ENCODE results near the gene EYS. TPM values are rescaled to one million over a fixed set of nuclear protein-coding genes. Genes with fewer than 3 reads are reported as not detected.

Gene EYS
- under 0.01 TPM in 1 of 2 replicates, not detected in the other for total RNA-seq

DNA sequence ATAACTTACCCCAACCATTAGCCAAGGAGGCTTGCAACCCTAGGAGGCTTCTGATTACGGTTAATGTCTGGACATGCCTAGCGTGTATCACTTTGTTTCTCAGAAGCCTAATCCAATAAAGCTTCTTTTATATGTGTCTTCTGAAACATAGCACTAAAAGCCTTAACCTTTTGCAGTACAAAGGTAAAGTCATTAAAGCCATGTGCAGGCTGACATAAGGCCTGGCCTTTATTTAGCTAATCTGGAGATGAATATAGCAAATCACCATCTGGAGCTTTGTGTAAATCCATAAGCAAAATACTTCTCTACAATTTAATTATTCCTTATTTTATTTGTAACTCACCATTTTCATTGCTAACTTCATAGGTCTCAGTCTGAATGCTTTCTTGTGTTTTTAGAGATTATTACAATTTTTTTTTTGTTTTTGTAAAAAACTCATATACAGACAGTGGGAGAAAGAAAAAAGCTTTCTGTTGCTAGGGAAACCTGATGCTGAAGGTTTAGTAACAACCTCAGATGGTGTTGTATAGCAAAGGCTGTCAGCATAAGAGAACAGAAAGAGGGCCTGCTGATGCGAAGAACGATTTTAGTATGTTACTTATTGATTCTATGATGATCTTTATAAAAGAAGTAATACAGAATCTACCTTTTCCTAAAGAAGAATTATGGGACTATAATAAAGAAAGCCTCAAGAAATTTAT is at the start of gene EYS:
Gene EYS (minus strand): TSS at position 101 of the 701 bp plus-strand sequence. CDS start 211,816 bp downstream, outside the sequence.

